Left forelimb (tissue), 1 donor: ENCODE measurements around the gene IFIT1B.
"Not testable (repeated sequence)": the region's sequence is repeated elsewhere in the genome, so short reads cannot be mapped to it uniquely, and the experiment has no call there.

Experiments
- DNase-seq: peaks from one replicate; pipeline ENCODE4 v3.0.0-alpha.2; 2018; ENCODE audit warnings: low spot score

The IFIT1B gene

GRCh38 chr10:89377705-89378637 is at the start of gene IFIT1B:
Gene IFIT1B, plus strand, starts transcription at chr10:89378056. Its CDS starts 80 bp downstream, at chr10:89378136.
- no peak for DNase-seq

DNA sequence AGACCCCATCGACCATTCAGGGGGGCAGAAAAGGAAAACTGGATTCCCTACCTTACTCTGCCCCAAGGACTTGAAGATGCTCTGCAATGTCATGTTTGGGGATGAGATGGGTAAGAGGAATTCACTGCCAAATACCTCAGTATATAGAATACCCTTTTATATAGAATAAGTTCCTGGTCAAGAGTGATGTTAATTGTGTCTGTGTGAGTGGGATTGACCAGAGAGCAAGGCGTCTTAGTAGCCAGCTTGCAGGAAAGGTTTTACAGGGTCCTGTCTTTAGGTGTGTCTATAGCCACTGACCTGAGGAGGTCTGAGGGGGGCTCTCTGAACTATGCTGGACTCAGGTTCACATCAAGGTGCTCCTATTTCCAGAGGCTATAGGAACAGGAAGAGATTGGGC is 48.7 kb upstream of the IFIT1B start:
- no peak for DNase-seq

DNA sequence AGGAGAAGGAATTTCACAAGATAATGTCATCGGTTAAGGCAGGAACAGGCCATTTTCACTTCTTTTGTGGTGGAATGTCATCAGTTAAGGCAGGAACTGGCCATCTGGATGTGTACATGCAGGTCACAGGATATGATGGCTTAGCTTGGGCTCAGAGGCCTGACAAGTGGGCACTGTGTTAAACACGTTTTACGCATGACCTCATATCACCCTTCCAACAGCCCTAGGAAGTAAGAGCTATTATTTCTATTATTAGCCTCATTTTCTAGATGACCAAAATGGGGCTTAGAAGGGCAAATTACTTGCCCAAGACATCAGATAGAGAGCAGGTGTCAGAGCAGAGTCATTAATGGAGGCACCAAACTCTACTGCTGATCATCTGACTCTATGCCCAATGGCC is 47.8 kb upstream of the IFIT1B start:
- DNase-seq, result not testable (repeated sequence)

- no peak for DNase-seq
Observed at GRCh38 chr10:89330537-89331212, 47.2 kb upstream of the IFIT1B start.

- not testable (repeated sequence) for DNase-seq
Observed at GRCh38 chr10:89331487-89332122, 46.3 kb upstream of the IFIT1B start.

DNA sequence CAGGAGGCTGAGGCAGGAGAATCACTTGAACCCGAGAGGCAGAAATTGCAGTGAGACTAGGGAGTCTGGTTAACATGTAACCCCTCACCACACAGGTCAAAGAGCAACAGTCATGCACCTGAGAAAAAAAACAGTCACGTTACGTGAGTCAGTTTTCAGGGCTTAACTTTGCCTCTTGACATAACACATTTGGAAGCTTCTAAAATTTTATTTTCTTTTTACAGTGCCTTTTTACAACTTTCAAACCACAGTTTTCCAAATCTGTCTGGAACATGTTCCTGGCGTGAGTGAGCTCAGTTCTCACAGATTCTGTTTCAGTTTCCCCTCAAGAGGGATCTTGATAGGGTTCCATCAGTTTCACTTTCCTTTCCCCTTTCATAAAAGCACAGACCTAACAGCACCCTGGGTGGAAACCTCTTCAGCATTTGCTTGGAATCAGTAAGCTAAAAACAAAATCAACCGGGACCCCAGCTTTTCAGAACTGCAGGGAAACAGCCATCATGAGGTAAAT is 45.7 kb upstream of the IFIT1B start:
- no peak for DNase-seq

- DNase-seq, result no peak
Observed at GRCh38 chr10:89335226-89335625, 42.6 kb upstream of the IFIT1B start.

DNA sequence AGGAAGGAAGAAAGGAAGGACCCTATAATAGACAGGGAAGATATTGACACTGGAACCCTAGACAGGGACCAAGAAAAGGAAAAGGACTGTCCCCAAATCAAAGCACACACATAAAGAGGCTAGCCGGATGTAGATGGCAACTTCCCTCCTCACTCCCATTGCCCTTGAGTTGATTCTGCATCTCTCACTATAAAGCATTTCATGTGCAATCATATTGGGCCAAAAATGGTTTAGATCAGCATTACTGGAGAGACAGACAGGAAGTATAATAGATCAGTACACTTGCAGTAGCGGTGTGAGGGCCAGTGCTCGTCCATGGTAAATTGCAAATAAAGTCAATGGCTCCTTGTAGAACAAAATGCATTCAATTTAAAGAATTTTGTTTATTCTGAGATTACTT is 41.6 kb upstream of the IFIT1B start:
- DNase-seq, result no peak

GRCh38 chr10:89337484-89337883 is 40.4 kb upstream of the IFIT1B start:
- DNase-seq, result no peak

GRCh38 chr10:89338713-89339112 is 39.1 kb upstream of the IFIT1B start:
- no peak for DNase-seq

DNA sequence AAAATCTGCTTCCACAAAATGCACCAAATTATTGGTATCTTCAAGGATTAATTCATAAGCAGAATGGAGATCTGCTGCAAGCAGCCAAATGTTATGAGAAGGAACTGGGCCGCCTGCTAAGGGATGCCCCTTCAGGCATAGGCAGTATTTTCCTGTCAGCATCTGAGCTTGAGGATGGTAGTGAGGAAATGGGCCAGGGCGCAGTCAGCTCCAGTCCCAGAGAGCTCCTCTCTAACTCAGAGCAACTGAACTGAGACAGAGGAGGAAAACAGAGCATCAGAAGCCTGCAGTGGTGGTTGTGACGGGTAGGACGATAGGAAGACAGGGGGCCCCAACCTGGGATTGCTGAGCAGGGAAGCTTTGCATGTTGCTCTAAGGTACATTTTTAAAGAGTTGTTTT is 38.0 kb upstream of the IFIT1B start:
- no peak for DNase-seq

- DNase-seq, result no peak
Observed at GRCh38 chr10:89341649-89342048, 36.2 kb upstream of the IFIT1B start.

GRCh38 chr10:89342206-89342958 is 35.5 kb upstream of the IFIT1B start:
- DNase-seq, result no peak

DNA sequence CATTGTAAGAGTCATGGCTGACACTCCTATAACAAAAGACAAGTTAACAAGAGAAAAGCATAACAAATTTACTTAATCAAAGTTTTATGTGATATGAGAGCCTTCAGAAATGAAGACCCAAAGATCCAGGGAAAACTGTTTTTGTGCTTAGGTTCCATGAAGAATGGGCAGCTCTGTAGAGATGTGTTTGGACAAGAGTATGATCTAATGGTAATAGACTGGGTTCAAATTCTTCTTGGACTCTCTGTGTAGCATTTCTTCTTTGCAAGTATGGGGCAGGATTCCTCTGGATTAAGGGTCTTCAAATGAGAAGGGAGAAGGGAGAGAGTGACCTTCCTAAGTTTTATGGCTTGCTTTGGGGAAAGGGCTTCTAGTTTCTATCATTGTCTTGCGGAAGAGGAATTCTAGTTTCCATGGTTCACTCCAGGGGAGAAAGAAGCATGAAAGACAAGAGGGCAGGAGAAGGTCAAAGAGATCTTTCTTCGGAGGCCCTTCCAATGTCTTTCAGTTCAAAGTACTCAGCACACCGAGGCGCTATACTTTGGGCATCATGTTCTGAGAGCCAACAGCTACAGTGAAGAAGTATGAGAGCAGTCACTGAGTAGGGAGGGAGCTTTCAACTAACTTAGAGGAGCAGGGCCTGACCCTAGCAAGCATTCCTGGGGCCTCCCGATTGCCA is 34.6 kb upstream of the IFIT1B start:
- no peak for DNase-seq

- DNase-seq, result no peak
Observed at GRCh38 chr10:89344156-89344555, 33.7 kb upstream of the IFIT1B start.

DNA sequence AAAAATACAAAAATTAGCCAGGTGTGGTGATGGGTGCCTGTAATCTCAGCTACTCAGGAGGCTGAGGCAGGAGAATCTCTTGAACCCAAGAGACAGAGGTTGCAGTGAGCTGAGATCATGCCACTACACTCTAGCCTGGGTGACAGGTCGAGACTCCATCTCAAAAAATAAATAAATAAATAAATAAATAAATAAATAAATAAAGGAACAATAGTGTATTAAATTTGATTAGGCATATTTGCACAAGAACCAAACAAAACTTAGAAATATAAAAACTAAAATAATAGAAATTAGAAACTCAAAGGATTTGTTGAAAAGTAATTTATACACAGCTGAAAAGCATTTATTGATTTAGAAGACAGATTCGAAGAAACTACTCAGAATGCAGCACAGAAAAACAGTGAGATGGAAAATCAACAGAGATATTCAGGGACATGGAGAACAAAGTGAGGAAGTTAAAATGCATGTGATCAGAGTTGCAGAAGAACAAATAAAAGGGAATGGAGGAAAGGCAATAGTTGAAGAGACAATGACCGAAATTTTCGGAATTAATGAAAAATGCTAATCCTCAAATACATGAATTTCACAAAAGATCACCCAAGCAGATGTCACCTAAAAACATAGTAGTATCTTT is 32.4 kb upstream of the IFIT1B start:
- no peak for DNase-seq

DNA sequence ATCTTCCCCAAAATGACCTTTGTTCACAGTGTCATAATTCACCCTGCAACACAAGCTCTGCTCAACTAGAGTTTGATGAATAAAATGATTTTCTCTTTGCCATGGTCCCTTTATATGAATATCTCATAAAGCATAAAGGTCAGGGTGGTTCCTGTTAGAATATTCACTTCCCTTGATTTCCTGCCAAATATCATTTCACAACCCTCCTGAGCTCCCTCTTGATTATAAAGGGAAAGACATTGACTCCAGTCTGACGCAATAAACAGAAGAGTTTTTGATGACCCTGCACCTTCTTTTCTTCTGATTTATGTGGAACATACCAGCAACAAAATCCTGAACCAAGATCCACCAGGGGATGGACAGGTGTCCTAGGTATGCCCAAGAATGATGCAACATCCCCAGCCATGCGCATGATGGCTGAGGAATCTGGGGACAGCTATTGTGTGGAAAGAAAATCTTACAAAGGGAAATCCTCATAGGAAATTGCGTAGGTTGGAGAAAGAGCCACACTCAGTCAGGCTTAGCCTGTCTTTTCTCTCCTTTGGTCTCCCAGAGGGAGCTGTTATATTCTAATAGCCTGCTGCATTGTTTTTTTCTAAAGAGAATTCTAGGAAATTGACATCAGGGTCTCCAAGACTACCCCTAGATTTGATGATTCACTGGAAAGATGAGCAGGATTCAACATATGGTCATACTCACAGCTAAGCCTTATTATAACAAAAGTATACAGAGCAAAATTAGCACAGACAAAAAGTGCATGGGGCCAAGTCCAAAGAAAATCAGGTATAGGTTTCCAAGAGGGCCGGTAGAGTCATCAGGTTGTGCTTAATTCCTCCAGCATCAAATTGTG is 31.2 kb upstream of the IFIT1B start:
- no peak for DNase-seq

GRCh38 chr10:89347701-89348457 is 30.0 kb upstream of the IFIT1B start:
- no peak for DNase-seq

- DNase-seq, result no peak
Observed at GRCh38 chr10:89348481-89348880, 29.4 kb upstream of the IFIT1B start.
